ENCODE results near the gene MAN2A1. TPM values are rescaled to one million over a fixed set of nuclear protein-coding genes. Genes with fewer than 3 reads are reported as not detected.

Gene MAN2A1
- total RNA-seq, 1 experiment from 2014 or later, result 35.4 TPM

DNA sequence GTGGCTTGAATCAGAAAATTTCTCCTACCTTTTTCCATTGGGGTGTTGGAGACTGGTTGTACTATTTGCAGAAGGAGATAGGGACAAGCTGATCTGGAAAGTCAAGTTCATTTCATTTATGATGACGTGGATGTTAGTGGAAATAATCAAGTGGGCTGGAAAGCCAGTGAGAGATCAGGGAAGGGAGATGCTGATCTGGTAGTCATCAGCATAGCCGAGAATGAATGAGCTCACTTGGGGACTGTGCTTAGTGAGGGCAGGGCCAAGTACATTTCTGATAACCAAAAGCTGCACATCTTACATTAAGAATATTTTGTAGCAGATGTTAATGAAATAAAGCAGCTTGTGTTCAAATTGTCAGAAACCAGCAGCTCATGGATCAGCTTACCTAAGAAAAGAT, 12.1 kb downstream of the MAN2A1 start:
- H3K27me3 ChIP-seq (ENCODE audit: insufficient read depth, low read length), result no peaks in the 10 kb centered on the region
- DNase-seq (ENCODE audit: low read depth, low spot score), result no peak
- H3K4me1 ChIP-seq (ENCODE audit: control insufficient read depth in 1 of 2, insufficient read depth in 2 of 2, low read length in 2 of 2), result no peaks in the 10 kb centered on the region
- BruUV-seq (replicated peaks), result no TSS peak
- H3K9me3 ChIP-seq (ENCODE audit: control insufficient read depth in 1 of 2, insufficient read depth in 1 of 2, low read depth in 1 of 2, low read length in 2 of 2), result no peaks in the 10 kb centered on the region
- CTCF ChIA-PET, result no interaction called here
- TF ChIP-seq, protein P1, sequence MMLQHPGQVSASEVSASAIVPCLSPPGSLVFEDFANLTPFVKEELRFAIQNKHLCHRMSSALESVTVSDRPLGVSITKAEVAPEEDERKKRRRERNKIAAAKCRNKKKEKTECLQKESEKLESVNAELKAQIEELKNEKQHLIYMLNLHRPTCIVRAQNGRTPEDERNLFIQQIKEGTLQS (IDR thresholded peaks at IDR 0.05), result no peak
- no peak for TF ChIP-seq TCF7L2 (IDR thresholded peaks at IDR 0.05; ENCODE audit: borderline replicate concordance, extremely low read depth, insufficient read depth, insufficient read length)
- no peak for TF ChIP-seq ZFX (IDR thresholded peaks at IDR 0.05)
- no peak for TF ChIP-seq ZNF274 (IDR thresholded peaks at IDR 0.05; ENCODE audit: low read depth, low read length)
- TF ChIP-seq SP1 (IDR thresholded peaks at IDR 0.05; ENCODE audit: low read depth), result no peak
- no peak for TF ChIP-seq EGR1 (IDR thresholded peaks at IDR 0.05; ENCODE audit: low read depth)
- TF ChIP-seq CTCF (IDR thresholded peaks at IDR 0.05 in 2 of 3, conservative IDR thresholded peaks at IDR 0.05 in 1 of 3; ENCODE audit: borderline replicate concordance in 1 of 3, insufficient read depth in 1 of 3, low read depth in 2 of 3, low read length in 2 of 3), result no peak
- no peak for TF ChIP-seq POLR2A (IDR thresholded peaks at IDR 0.05; ENCODE audit: borderline replicate concordance, extremely low read depth, insufficient read depth, insufficient read length)
- no peak for TF ChIP-seq POLR2AphosphoS5 (IDR thresholded peaks at IDR 0.05; ENCODE audit: low read depth, low read length)
- TF ChIP-seq YY1 (IDR thresholded peaks at IDR 0.05; ENCODE audit: extremely low read depth, insufficient replicate concordance, low read depth, low read length), result no peak
- TF ChIP-seq EZH2phosphoT487 (IDR thresholded peaks at IDR 0.05; ENCODE audit: borderline replicate concordance), result no peak
- no peak for TF ChIP-seq ELF1 (IDR thresholded peaks at IDR 0.05; ENCODE audit: borderline replicate concordance, low read depth)
- TF ChIP-seq CEBPB (IDR thresholded peaks at IDR 0.05; ENCODE audit: low read depth), result no peak
- no peak for TF ChIP-seq SRF (IDR thresholded peaks at IDR 0.05; ENCODE audit: low read depth)
- TF ChIP-seq, protein P2, sequence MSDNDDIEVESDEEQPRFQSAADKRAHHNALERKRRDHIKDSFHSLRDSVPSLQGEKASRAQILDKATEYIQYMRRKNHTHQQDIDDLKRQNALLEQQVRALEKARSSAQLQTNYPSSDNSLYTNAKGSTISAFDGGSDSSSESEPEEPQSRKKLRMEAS (IDR thresholded peaks at IDR 0.05), result no peak
- no peak for TF ChIP-seq SIN3A (IDR thresholded peaks at IDR 0.05; ENCODE audit: low read depth)
- no peak for TF ChIP-seq JUND (IDR thresholded peaks at IDR 0.05)
- no peak for TF ChIP-seq CBX3 (IDR thresholded peaks at IDR 0.05; ENCODE audit: low read depth)
- TF ChIP-seq FOSL1 (IDR thresholded peaks at IDR 0.05; ENCODE audit: low read depth), result no peak
- no peaks in the 10 kb centered on the region for H4K20me1 ChIP-seq (ENCODE audit: insufficient read depth)
- no peaks in the 10 kb centered on the region for H3K36me3 ChIP-seq (ENCODE audit: control insufficient read depth in 1 of 2, insufficient read depth in 2 of 2, low read length in 2 of 2)
- no peak overlapping the region for H3K27ac ChIP-seq (ENCODE audit: low read depth, low read length)
- peaks cover 57% of the 10 kb centered on the region; the same call in 1 of the 2 replicates for H3K79me2 ChIP-seq (ENCODE audit: insufficient read depth, low read length)
- ATAC-seq, result no peak
- POLR2A ChIA-PET, result no interaction called here
- H3K9me2 ChIP-seq (ENCODE audit: insufficient read depth), result no peaks in the 10 kb centered on the region
- intact Hi-C loops (cut with micrococcal nuclease), result no loop called here
- no peak overlapping the region for H3K4me2 ChIP-seq (ENCODE audit: low read length)
- no peak overlapping the region for H2AFZ ChIP-seq (ENCODE audit: low read depth, low read length, poor library complexity, severe bottlenecking)
- H3K4me3 ChIP-seq (replicated peaks in 1 of 2; ENCODE audit: low read depth in 1 of 2, low read length in 2 of 2), result no peak overlapping the region
- H3K9ac ChIP-seq (ENCODE audit: low read length), result no peak overlapping the region
- RAD21 ChIA-PET (ENCODE audit: low non-redundant PET in 1 of 2, low total read pairs in 2 of 2, uncharacterized antibody in 2 of 2, unreplicated experiment in 2 of 2), result no interaction called here

Measured in HCT116 (cell line).